Panc1 (cell line): ENCODE measurements around the gene EFCAB11.

ENCODE experiments used
- CTCF ChIP-seq: fragments of 450-650 bp; IDR thresholded peaks from 2 replicates; pipeline ENCODE4 v1.5.1; 2017; ENCODE audit warnings: mild to moderate bottlenecking
- POLR2AphosphoS5 ChIP-seq: IDR thresholded peaks from 2 replicates; pipeline ENCODE4 v1.6.1; 2012; ENCODE audit warnings: mild to moderate bottlenecking, low read depth, low read length, moderate library complexity
- SIN3A ChIP-seq: IDR thresholded peaks from 2 replicates; pipeline ENCODE4 v1.6.1; 2012; ENCODE audit warnings: low read depth, mild to moderate bottlenecking, low read length, moderate library complexity, borderline replicate concordance; ENCODE audit not compliant: insufficient read depth

GRCh38 chr14:89900802-89901201, 53.7 kb downstream of the EFCAB11 start:
- TF ChIP-seq CTCF (no peak), POLR2AphosphoS5 (no peak), SIN3A (no peak)
